Epithelial cell of proximal tubule (primary cell): ENCODE results near the gene COL11A2. TPM values are rescaled to one million over a fixed set of nuclear protein-coding genes. Genes with fewer than 3 reads are reported as not detected.
"Not testable (repeated sequence)": the region's sequence is repeated elsewhere in the genome, so short reads cannot be mapped to it uniquely, and the experiment has no call there.

Source experiments
- DNase-seq: peaks from one replicate; pipeline ENCODE4 v3.0.0-alpha.2; 2011; ENCODE audit warnings: low read depth
- H3K4me3 ChIP-seq: 2 replicates; pipeline ENCODE4 v1.5.1; 2011; ENCODE audit warnings: low read depth, mild to moderate bottlenecking, low read length
- CTCF ChIP-seq: conservative IDR thresholded peaks from 2 replicates; pipeline ENCODE4 v1.5.1; 2012; ENCODE audit warnings: low read depth, mild to moderate bottlenecking, low read length
- total RNA-seq: library from RNA; depleted of rRNA; stranded (reverse); fragments of >200 nt; gene quantifications from 2 replicates; pipeline ENCODE4 v1.2.3, GENCODE V29; 2015

COL11A2 gene
- total RNA-seq: 0.06 and 0.07 TPM in 2 replicates

DNA sequence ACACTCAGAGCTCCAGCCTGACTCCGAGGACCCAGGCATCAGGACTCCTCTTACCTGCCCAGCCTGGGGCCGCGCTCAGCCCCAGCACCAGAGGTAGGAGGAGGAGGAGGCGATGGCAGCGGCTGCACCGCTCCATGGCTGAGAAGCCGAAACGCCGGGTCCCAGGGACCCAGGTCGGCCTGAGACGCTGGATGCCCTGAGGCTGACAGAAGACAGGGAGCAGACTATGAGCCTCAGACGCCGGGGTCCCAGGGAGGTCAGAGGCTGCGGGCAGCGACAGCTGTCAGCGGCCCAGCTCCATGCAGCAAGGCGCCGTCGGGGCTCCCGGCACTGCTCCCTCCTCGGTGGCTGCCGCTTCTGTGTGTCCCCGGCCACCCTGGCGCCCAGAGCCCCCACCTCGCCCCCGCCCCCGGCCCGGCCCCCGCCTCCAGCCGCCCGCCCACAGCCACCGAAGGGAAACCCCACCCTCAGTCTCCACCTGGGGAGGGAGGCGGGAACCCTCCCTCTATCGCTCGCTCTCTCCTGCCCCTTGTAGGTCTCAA, at the start of gene COL11A2:
Gene COL11A2 (minus strand): TSS at position 363 of the 542 bp plus-strand sequence. CDS start 227 bp downstream, at position 136.
- TF ChIP-seq CTCF: no peak
- no peak for DNase-seq
- H3K4me3 ChIP-seq: peak within 1 kb of the TSS; percentile 31

DNA sequence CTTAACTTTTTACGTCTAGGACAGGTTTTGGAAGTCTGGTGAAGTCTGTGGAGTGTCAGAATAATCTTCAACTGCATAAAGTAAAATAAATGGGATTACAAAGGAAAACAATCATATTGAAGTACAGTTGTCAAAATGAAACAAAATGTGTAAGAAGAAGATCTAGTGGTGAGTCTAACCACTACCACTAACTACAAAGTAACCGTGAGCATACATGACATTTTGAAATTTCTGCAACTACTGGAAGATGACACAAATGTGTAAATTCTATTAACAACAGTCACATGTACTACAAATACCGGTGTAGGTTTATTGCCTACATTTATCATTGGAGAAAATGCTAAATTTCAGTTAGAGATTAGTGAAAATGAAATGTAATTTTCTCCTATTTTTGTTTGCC, 49.7 kb upstream of the COL11A2 start:
- no peak for DNase-seq
- no peak for TF ChIP-seq CTCF
- H3K4me3 ChIP-seq: no peak overlapping the region

- H3K4me3 ChIP-seq: no peak overlapping the region
- no peak for TF ChIP-seq CTCF
- no peak for DNase-seq
These were observed 45.5 kb upstream of the COL11A2 start for GRCh38 chr6:33237741-33238140.

DNA sequence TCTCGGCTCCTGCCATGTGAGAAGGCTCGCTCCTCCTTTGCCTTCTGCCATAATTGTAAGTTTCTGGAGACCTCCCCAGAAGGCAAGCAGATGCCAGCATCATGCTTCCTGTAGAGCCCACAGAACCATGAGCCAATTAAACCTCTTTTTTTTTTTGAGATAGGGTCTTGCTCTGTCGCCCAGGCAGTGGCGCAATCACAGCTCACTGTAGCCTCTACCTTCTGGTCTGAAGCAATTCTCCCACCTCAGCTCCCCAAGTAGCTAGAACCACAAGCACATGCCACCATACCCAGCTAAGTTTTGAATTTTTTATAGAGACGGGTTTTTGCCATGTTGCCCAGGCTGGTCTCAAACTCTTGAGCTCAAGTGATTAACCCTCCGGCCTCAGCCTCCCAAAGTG, 44.6 kb upstream of the COL11A2 start:
- DNase-seq: no peak
- TF ChIP-seq CTCF: no peak
- no peak overlapping the region for H3K4me3 ChIP-seq

DNA sequence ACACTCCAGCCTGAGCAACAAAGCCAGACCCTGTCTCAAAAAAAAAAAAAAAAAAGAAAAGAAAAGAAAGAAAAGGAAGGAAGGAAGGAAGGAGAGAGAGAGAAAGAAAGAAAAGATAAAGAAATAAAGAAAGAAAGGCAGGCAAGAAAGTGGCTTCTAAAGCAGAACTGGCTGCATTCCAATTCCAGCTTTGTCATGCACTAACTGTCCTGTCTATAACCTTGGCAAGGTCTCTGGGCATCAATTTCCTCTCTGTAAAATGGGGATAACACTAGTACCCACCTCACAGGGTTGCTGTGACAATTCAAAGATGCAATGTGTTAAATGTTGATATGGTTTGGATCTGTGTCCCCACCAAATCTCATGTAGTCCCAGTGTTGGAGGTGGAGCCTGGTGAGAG, 44.1 kb upstream of the COL11A2 start:
- no peak for DNase-seq
- TF ChIP-seq CTCF: no peak
- no peak overlapping the region for H3K4me3 ChIP-seq

GRCh38 chr6:33235221-33235634, 43.0 kb upstream of the COL11A2 start:
- H3K4me3 ChIP-seq: no peak overlapping the region
- TF ChIP-seq CTCF: no peak
- no peak for DNase-seq

- DNase-seq, H3K4me3 ChIP-seq: not testable (repeated sequence)
These were observed 34.3 kb upstream of the COL11A2 start for GRCh38 chr6:33226503-33227120.
